T follicular helper cell (primary cell): ENCODE results near the gene BCL2L2.
A peak's percentile ranks its signal among the peaks of the same experiment; 100 is the strongest.

ENCODE experiments used
- DNase-seq: peaks from one replicate; pipeline ENCODE4 v3.0.0-alpha.2; 2020; ENCODE audit warnings: low read depth

BCL2L2 gene

DNA sequence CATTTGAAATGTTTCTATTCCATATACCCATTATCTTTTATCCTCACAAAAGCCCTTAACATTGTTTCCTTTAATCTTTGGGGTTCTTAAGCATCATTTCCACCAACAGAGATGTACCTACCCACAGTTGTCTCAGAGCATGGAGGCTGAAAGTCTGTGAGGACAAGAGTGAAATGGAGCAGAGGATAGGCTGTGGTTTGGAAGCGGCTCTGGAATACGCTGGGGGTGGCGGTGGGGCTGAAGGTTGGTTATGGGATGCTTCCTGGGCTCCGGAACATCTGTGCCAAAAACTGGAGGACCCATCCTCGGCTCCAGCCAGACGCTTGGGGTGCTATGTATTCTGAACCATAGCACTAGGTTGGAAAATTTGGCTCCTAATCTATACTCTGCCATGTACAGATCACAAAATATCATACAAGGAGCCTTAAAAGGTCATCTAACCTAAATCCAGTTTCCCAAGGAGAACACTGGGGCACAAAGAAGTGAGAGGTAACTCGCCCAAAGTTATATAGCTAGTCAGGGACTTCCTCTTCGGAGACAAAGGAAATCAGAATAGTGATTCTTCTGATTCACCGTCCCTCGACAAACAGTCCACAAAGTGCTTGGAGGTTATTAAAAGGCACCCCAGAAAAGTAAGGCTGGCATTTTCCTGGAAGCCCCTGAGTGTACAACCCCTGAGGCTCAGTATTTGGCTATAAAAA is 6.5 kb upstream of the BCL2L2 start:
- DNase-seq: no peak

DNA sequence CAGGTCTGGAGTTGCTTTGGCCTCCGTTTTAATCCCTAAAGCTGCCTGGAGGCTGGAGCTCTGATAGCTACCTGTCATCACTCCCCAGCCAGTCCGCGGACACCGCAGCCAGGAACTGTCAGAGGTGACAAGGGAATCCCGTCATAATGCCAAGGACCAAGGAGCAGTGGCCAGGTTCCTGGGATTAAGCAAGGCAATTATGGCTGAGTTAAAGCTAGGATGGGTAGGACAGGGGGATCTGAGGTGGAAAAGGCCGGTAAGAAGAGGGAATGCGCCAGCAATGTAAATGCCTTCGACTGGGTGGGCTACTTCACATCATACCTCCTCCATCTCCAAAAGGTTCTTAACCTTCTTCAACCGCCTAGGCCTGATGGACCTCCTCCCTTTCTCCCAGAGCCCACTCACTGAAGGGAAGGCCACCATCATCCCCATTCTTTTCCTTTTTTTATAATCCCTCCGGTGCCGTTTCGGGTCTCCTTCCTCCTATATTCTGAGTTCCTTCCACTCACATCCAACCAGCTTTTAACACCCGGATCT is 5.9 kb upstream of the BCL2L2 start:
- no peak for DNase-seq

DNA sequence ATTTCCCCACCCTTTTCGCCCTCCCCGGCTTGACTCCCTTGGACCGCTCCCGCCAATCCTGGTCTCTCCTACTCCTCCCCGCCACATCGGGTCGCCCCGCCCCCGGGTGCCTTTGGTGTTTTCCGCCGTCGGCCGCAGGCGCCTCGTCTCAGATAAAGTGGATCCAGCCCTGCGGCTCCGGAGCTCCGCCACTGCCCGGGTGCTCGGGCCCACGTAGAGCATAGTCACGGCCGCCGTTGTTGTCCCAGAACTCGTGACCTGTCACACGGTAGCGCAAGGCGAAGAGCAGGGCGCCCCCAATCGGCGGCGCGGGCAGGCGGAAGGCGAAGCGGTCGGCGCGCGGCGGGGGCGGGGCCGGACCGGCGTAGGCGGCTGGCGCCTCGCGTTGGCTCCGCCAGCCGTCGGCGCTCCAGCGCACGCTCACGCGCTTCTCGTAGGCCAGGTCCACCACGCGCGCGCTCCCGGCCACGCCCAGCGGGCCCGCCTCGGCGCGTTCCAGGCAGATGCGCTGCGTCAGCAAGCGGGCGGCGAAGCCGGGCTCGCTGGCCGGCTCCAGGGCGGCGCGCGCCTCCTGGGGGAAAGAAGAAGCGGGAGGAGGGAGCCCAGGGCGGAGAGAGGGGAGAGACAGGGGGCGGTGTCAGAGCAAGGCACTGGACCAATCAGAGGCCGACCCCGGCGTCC is 5.2 kb upstream of the BCL2L2 start:
- DNase-seq: peak; percentile 93

DNA sequence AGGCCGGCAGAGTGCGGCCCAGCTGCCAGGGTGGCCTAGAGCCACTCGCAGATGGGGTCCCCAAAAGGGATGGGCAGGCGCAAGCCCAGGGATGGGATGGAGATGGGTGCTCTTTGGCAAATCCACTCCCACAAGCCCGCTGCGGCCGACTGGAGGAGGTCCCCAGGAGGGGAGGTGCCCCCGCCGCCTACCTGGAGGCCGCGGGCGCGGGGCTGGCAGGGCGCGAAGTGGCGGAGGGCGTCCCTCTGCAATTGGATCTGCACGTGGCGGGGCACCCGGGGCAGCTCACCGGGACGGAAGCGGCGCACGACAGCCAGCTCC is 4.7 kb upstream of the BCL2L2 start:
- DNase-seq: peak; percentile 53

DNA sequence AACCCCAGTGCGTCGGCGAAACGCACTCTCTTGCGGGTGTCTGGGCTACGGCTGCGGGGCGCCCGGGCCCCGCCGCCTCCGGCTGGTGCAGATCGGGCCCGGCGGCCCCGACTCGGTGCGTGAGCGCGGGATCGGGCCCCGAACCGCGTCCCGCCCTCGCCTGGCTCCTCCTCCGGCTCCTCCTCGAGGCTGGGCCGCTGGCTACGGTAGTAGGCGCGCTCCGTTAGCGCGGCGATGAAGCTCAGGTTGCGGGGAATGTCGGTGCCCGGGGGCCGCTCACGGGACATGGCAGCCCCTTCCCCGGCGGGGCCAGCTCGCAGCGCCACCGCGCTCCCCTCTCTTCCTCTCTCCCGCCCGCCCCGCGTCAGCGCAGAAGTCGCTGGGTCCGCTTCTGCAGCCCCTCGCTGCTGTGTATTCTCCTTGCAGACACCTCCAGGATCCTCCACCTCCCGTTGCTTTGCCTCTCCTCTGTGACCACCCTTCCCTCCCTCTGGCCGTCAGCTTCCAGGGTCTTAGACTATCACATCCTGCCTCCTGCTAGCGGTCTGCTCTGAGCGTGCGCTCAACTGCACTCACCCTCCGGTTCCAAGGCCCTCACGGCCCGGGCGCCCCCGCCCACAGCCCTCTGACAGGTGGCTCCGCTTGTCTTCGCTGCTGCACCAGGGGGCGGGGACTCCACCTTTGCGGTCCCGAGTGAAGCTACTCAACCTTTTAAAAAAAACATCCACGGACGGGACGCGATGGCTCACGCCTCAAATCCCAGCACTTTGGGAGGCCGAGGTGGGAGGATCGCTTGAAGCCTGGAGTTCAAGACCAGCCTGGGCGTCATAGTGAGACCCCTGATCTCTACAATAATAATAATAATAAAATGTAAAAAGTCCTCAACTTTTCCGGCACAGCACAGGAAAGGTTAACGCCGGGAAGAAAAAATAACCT is 4.1 kb upstream of the BCL2L2 start, which contains the start of gene PPP1R3E:
TSS of gene PPP1R3E (minus strand) at position 570 of the 936 bp plus-strand sequence. CDS start at position 287, 283 bp downstream.
- DNase-seq: peak; percentile 82

DNA sequence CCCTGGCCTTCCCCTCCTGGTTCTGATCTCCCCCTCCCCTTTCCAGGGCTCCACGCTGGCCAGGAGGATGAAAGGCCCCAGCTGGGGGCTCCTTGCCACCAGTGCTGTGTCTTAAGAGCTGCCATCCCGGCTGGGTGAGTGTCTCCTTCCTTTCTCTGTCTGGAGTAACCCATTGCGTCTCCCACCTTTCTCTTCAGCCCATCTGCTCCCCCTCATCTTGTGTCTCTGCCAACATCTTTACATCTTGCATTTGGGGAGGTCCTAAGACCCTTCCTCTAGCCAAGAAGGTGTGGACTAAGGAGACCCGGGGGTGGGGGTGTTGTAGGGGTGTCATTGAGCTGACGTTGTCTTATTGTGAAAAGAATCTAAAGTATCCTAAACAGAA is 505 bp downstream of the BCL2L2 start:
- no peak for DNase-seq

DNA sequence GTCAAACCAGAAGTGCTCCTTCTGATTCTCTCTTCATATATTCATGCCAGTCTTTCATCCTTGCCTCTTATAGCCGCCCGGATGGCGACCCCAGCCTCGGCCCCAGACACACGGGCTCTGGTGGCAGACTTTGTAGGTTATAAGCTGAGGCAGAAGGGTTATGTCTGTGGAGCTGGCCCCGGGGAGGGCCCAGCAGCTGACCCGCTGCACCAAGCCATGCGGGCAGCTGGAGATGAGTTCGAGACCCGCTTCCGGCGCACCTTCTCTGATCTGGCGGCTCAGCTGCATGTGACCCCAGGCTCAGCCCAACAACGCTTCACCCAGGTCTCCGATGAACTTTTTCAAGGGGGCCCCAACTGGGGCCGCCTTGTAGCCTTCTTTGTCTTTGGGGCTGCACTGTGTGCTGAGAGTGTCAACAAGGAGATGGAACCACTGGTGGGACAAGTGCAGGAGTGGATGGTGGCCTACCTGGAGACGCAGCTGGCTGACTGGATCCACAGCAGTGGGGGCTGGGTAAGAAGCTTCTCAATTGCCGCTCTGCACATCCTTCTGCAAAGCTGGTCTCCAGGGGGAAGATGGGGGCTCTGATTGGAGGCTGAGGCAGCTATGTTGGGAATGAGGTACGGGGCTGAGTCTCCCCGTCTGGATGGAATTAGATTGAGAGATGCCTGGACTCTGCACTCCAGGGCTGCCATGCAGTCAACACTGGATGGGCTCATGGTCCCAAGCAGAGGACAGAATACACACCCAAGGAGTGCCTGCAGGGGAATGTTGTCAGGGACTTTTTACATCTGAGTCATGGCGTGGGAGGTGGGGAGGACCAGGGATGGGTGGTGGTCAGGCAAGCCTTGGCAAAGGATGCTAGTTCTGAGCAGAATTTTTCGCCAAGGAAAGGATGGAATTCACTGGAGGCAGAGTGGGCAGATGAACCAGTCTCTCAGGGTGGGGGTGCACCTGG is 1.3 kb downstream of the BCL2L2 start:
- DNase-seq: no peak

DNA sequence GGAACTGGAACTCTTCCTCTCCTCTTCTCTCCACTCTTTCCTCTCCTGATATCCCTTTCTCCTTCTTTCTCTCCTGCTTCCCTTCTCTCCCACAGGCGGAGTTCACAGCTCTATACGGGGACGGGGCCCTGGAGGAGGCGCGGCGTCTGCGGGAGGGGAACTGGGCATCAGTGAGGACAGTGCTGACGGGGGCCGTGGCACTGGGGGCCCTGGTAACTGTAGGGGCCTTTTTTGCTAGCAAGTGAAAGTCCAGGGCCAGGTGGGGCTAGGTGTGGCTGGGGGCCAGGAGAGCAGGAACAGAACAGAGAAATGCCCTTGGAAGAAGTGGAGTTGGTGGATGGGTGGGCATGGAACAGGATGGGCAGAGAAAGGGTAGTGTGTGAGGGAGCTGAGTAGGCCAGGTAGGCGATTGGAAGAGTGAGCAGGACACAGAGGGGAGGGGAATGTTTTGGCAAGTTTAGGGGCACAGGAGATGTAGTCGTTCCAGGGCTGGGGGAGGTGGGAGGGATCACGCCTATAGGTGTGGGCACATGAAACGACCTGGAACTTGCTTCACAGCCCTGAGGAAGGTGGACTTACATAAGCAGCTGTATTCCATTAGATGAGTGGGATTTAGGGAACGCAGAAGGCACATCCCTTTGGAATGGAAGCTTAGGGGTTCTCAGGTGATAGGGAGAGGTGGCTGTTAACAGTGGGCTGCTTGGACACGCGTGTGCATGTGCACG is 2.2 kb downstream of the BCL2L2 start:
- no peak for DNase-seq

DNA sequence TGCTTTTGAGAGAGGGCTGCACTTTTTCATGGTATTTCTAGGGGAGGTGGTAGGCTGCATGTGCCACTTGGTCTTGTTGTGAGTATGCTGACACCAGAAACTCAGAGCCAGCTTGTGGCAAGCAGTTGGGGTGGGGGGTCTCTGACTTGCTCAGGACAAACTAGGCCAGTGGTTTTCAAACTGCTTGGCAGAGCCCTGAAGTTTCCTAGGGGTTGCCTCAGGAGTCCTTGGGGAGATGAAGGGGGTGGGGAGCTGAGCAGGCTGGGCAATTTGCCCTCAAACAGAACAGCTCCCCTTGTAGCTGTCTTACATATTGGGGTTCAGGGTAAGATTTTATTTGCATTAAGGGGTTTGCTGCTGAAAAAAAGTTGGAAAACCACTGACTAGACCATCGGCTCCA is 3.9 kb downstream of the BCL2L2 start:
- no peak for DNase-seq

DNA sequence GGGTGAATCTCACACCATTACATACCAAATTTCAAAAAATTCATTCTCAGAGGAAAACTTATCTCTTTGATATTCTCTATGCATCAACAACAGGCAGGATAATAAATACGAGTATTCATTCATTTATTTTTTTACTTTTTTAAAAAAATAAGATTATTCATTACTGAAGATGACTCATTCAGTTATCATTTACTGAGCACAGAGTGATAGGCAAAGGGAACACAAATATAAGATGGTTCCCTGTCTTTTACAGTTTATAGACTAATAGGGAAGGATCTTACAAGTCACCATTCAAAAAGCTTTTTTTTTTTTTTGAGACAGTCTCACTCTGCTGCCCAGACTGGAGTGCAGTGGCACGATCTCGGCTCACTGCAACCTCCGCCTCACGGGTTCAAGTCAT is 9.7 kb downstream of the BCL2L2 start:
- DNase-seq: no peak

DNA sequence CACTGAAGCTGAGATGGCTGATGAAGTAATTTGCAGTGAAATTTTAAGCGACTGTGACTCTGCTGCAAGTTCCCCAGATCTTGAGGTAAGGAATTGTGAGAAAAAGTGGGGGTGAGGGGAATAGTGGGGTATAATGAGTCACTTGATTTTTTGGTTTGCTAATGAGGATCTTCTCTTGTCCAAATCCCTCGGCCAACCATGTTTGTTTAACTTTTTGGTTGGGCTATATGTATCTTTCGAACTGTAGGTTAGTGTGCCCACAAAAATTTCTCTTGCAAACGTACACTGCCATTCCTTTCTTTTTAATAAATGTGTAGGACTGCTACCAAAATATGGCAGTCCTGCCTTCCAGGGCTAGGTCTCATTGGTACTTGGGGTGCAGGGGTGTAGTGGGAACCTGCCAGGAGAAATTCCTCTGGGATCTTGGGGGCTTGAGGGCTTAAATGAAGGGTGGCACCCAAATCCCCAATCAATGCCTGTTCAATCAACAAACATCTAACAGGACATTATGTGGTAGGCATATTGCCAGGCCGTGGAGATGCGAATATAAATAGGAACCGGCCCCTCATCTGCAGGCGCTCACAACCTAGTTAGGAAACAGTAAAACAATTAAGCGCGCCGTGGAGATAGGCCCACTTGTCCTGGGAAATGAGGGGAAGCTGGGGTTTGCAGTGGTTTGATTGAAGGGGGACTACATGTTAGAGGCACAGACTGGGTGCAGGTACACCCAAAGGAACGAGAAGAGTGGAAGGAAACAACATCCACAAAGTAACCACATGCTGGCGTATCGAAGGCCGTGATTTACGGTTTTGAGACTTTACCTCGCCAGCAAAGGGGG is 13.3 kb downstream of the BCL2L2 start:
- no peak for DNase-seq

DNA sequence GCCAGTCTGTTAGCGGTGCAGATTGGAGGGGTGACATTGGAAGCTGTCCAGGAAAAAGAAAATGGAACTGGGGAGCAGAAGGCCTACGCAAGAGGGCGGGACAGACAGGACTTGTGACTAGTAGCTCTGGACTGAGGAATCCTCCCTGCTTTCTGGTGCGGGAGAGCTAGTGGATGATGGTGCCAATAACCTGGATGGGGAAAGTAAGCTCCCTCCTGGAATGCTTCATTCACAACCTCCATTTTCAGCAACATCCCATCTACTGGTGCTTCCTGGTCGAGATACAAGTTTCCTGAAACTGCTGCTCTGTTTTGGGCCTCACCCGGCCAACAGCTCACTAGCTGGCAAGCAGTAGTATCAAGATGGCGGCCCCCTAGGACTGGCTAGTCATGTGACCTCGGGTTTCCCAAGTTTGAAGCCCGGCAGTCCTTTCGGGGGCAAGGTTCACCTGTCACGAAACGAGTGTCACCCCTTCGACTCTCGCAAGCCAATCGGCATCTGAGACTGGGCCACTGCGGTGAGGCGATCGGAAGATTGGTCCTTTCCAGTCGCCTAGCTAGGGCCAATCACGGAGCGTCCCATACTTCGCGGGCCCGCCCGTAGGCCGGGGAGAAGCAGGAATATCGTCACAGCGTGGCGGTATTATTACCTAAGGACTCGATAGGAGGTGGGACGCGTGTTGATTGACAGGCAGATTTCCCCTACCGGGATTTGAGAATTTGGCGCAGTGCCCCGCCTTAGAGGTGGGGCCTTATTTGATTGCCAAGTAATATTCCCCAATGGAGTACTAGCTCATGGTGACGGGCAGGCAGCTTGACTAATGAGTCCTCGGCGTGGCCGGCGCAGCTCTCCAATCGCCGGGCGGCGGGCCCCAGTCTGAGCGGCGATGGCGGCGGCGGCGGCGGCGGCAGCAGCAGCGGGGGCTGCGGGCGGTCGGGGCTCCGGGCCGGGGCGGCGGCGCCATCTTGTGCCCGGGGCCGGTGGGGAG is 14.2 kb downstream of the BCL2L2 start, which contains the start of gene PABPN1:
TSS of gene PABPN1 (plus strand) at position 874 of the 988 bp plus-strand sequence. CDS start at position 887, 13 bp downstream.
- peak; percentile 96 for DNase-seq

DNA sequence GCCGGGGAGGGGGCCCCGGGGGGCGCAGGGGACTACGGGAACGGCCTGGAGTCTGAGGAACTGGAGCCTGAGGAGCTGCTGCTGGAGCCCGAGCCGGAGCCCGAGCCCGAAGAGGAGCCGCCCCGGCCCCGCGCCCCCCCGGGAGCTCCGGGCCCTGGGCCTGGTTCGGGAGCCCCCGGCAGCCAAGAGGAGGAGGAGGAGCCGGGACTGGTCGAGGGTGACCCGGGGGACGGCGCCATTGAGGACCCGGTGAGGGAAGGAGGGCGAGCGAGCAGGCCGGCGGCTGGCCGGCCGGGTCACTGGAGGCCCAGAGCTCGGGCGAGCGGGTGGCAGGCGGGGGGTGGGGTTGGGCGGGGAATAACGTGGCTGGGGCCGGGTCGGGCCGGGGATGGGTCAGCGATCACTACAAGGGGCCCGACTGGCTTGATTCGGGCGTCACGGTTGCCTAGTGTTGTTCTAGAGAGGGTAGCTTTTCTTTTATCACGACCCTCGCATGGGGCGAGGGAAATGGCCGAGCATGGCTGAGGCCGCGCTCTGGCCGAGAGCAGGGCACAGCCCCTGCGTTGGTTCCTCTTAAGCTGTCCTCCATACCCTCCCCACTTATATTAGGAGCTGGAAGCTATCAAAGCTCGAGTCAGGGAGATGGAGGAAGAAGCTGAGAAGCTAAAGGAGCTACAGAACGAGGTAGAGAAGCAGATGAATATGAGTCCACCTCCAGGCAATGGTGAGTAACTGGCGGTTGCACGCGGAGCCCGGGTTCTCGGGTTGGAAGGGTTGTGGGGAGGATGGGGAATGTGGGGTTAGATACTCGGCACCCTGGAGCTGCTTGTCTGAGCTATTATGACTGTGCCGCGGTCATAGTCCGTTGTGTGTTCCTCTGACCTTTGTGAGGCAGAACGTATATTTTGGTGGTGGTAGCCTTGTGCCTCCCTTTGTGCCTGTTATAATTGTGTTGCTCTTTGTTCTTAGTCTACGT is 15.2 kb downstream of the BCL2L2 start:
- DNase-seq: peak; percentile 21

DNA sequence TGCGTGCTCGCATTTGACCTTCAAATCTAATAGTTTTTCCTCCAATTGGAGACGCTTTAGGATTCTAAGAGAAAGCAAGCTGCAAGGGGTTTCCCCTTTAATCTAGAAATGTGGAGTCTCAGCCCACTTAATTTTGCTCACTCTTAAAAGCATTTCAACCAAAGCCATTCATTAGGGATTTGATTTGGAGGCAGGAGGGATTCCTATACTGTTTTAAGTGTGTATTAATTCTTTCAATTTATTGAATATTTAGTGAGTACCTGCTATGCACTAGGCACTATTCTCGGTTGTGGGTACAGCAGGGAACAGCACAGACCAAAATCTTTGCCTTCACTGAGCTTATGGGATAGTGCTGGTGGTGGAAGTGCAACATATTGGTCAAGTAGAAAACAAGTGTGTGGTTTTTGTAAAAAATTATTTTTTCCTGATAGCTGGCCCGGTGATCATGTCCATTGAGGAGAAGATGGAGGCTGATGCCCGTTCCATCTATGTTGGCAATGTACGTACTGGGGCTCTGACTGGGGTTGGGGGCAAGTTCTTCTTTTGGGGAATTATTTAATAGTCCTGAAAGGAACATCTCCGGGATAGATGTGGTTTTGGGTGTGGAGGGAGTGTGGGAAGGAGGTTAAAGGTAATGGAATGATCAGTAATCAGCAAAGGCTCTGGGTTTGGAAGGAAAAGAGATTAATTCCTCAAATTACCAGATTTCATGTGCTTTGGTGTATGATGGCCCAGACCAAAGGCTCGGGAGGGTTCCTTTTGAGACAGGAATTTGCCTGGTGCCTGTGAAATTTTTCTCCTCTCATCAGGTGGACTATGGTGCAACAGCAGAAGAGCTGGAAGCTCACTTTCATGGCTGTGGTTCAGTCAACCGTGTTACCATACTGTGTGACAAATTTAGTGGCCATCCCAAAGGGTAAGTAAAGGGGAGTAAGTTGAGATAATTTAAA is 16.2 kb downstream of the BCL2L2 start:
- DNase-seq: no peak

DNA sequence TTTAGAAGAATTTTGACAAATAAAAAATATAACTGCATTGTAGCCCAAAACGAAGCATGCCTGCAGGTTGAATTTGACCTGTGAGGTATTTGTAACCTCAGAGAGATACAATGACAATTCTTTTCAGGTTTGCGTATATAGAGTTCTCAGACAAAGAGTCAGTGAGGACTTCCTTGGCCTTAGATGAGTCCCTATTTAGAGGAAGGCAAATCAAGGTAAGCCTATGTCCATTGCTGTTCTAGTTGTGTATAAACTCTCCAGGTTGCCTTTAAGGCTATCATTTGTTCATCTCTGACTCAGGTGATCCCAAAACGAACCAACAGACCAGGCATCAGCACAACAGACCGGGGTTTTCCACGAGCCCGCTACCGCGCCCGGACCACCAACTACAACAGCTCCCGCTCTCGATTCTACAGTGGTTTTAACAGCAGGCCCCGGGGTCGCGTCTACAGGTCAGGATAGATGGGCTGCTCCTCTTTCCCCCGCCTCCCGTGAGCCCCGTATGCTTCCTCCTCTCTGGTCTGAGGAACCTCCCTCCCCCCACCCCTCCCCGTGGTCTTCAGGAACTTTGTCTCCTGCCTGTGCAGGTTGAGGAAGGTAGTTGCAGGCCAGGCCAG is 17.3 kb downstream of the BCL2L2 start:
- no peak for DNase-seq
